HEK293 (cell line): Measurements from ENCODE around the gene NDUFB6.

ENCODE experiments used
- CTCF ChIA-PET: fragments of 350-600 bp; formaldehyde crosslinking; extraction: SDS; loops from one replicate; lab custom pipeline; 2021; ENCODE audit warnings: antibody characterized with exemption; lab: Yijun Ruan, JAX
- POLR2A ChIA-PET: fragments of 300-600 bp; formaldehyde crosslinking; extraction: SDS; loops from one replicate; lab custom pipeline; 2020; ENCODE audit warnings: antibody characterized with exemption, inconsistent platforms; lab: Yijun Ruan, JAX
- H3K27ac ChIP-seq: fragments of 200-500 bp; sonication (Bioruptor generic); 2 replicates; pipeline ENCODE4 v1.5.1; 2014; ENCODE audit warnings: low read depth, low read length, control low read depth, inconsistent platforms; ENCODE audit errors: extremely low read depth
- H3K36me3 ChIP-seq, 2 experiments: fragments of 200-500 bp in 1 of 2; sonication (Bioruptor generic) in 1 of 2; 1 replicate in 1 of 2; 2 replicates in 1 of 2; pipeline ENCODE4 v1.5.1; 2014 to 2017; ENCODE audit warnings: inconsistent platforms in 2 of 2, low read length in 2 of 2; ENCODE audit not compliant: control insufficient read depth in 2 of 2, insufficient read depth in 1 of 2
- H3K4me1 ChIP-seq: fragments of 200-500 bp; sonication (Bioruptor generic); 2 replicates; pipeline ENCODE4 v1.5.1; 2014; ENCODE audit warnings: mild to moderate bottlenecking, low read length, inconsistent platforms; ENCODE audit not compliant: control insufficient read depth, insufficient read depth
- H3K4me3 ChIP-seq: 2 replicates; pipeline ENCODE4 v1.5.1; 2011; ENCODE audit warnings: low read depth, mild to moderate bottlenecking, control low read depth, low read length, moderate library complexity
- H3K9me3 ChIP-seq: fragments of 200-500 bp; sonication (Bioruptor generic); 2 replicates; pipeline ENCODE4 v1.5.1; 2014; ENCODE audit warnings: low read depth, low read length, inconsistent platforms; ENCODE audit not compliant: control insufficient read depth, insufficient read depth
- FEZF1 ChIP-seq: fragments of 450-650 bp; formaldehyde crosslinking; IDR thresholded peaks from 2 replicates; pipeline ENCODE4 v1.5.1; 2016; ENCODE audit warnings: missing biosample characterization, missing genetic modification characterization
- GLI4 ChIP-seq: fragments of 450-650 bp; formaldehyde crosslinking; IDR thresholded peaks from 2 replicates; pipeline ENCODE4 v1.5.1; 2016; ENCODE audit warnings: missing biosample characterization, missing genetic modification characterization
- HOXC10 ChIP-seq: sonication (generic); formaldehyde crosslinking; IDR thresholded peaks from 2 replicates; pipeline ENCODE4 v1.8.1; 2023; ENCODE audit warnings: mild to moderate bottlenecking, missing genetic modification reagents
- KLF1 ChIP-seq: fragments of 450-650 bp; formaldehyde crosslinking; IDR thresholded peaks from 2 replicates; pipeline ENCODE4 v1.5.1; 2016; ENCODE audit warnings: missing biosample characterization, missing genetic modification characterization
- TRIM28 ChIP-seq: IDR thresholded peaks from 2 replicates; pipeline ENCODE4 v1.6.1; 2011; ENCODE audit warnings: low read length, control low read depth, borderline replicate concordance
- ZFHX2 ChIP-seq: fragments of 450-650 bp; formaldehyde crosslinking; conservative IDR thresholded peaks from 2 replicates; pipeline ENCODE4 v1.5.1; 2016; ENCODE audit warnings: missing biosample characterization, missing genetic modification characterization
- ZFP37 ChIP-seq: fragments of 450-650 bp; formaldehyde crosslinking; IDR thresholded peaks from 2 replicates; pipeline ENCODE4 v1.5.1; 2016; ENCODE audit warnings: missing biosample characterization, missing genetic modification characterization
- ZNF10 ChIP-seq: fragments of 450-650 bp; formaldehyde crosslinking; IDR thresholded peaks from 2 replicates; pipeline ENCODE4 v1.5.1; 2017; ENCODE audit warnings: missing biosample characterization, missing genetic modification characterization
- ZNF121 ChIP-seq: fragments of 450-650 bp; formaldehyde crosslinking; IDR thresholded peaks from 2 replicates; pipeline ENCODE4 v1.5.1; 2016; ENCODE audit warnings: missing biosample characterization, missing genetic modification characterization
- ZNF138 ChIP-seq: fragments of 450-650 bp; formaldehyde crosslinking; IDR thresholded peaks from 2 replicates; pipeline ENCODE4 v1.5.1; 2016; ENCODE audit warnings: missing biosample characterization, missing genetic modification characterization, borderline replicate concordance
- ZNF184 ChIP-seq: fragments of 450-650 bp; IDR thresholded peaks from 2 replicates; pipeline ENCODE4 v1.5.1; 2018; ENCODE audit warnings: missing biosample characterization, mild to moderate bottlenecking, missing genetic modification characterization
- ZNF239 ChIP-seq: fragments of 450-650 bp; formaldehyde crosslinking; IDR thresholded peaks from 2 replicates; pipeline ENCODE4 v1.5.1; 2016; ENCODE audit warnings: missing biosample characterization, missing genetic modification characterization
- ZNF404 ChIP-seq: fragments of 450-650 bp; formaldehyde crosslinking; IDR thresholded peaks from 2 replicates; pipeline ENCODE4 v1.5.1; 2017; ENCODE audit warnings: missing biosample characterization, missing genetic modification characterization
- ZNF426 ChIP-seq: fragments of 450-650 bp; formaldehyde crosslinking; IDR thresholded peaks from 2 replicates; pipeline ENCODE4 v1.5.1; 2017; ENCODE audit warnings: missing biosample characterization, missing genetic modification characterization, mild to moderate bottlenecking, inconsistent platforms, moderate library complexity
- ZNF544 ChIP-seq: fragments of 450-650 bp; formaldehyde crosslinking; IDR thresholded peaks from 2 replicates; pipeline ENCODE4 v1.5.0; 2017; ENCODE audit warnings: missing biosample characterization, missing genetic modification characterization
- ZNF621 ChIP-seq: fragments of 450-650 bp; formaldehyde crosslinking; IDR thresholded peaks from 2 replicates; pipeline ENCODE4 v1.5.1; 2017; ENCODE audit warnings: missing biosample characterization, missing genetic modification characterization
- ZNF654 ChIP-seq: fragments of 450-650 bp; formaldehyde crosslinking; IDR thresholded peaks from 2 replicates; pipeline ENCODE4 v1.5.1; 2016; ENCODE audit warnings: low read depth, missing biosample characterization, missing genetic modification characterization
- ZNF658 ChIP-seq: fragments of 450-650 bp; formaldehyde crosslinking; IDR thresholded peaks from 2 replicates; pipeline ENCODE4; 2016; ENCODE audit warnings: missing biosample characterization, missing genetic modification characterization
- ZNF670 ChIP-seq: fragments of 450-650 bp; formaldehyde crosslinking; IDR thresholded peaks from 2 replicates; pipeline ENCODE4 v1.5.1; 2016; ENCODE audit warnings: missing biosample characterization, missing genetic modification characterization, low read depth
- ZNF747 ChIP-seq: fragments of 450-650 bp; formaldehyde crosslinking; IDR thresholded peaks from 2 replicates; pipeline ENCODE4 v1.5.1; 2016; ENCODE audit warnings: missing biosample characterization, missing genetic modification characterization
- ZNF791 ChIP-seq: fragments of 450-650 bp; formaldehyde crosslinking; IDR thresholded peaks from 2 replicates; pipeline ENCODE4 v1.5.1; 2016; ENCODE audit warnings: missing biosample characterization, missing genetic modification characterization
- TF ChIP-seq, protein P1 (sequence below): fragments of 450-650 bp; formaldehyde crosslinking; IDR thresholded peaks from 2 replicates; pipeline ENCODE4 v1.5.1; 2016; ENCODE audit warnings: missing biosample characterization, missing genetic modification characterization
- TF ChIP-seq, protein P2 (sequence below): fragments of 450-650 bp; formaldehyde crosslinking; IDR thresholded peaks from 2 replicates; pipeline ENCODE4 v1.5.1; 2016; ENCODE audit warnings: missing biosample characterization, missing genetic modification characterization
- TF ChIP-seq, protein P3 (sequence below): fragments of 450-650 bp; formaldehyde crosslinking; IDR thresholded peaks from 2 replicates; pipeline ENCODE4 v1.5.1; 2017; ENCODE audit warnings: missing biosample characterization, missing genetic modification characterization
- TF ChIP-seq, protein P4 (sequence below): fragments of 450-650 bp; formaldehyde crosslinking; IDR thresholded peaks from 2 replicates; pipeline ENCODE4 v1.5.1; 2016; ENCODE audit warnings: missing biosample characterization, missing genetic modification characterization, borderline replicate concordance

The NDUFB6 gene

DNA sequence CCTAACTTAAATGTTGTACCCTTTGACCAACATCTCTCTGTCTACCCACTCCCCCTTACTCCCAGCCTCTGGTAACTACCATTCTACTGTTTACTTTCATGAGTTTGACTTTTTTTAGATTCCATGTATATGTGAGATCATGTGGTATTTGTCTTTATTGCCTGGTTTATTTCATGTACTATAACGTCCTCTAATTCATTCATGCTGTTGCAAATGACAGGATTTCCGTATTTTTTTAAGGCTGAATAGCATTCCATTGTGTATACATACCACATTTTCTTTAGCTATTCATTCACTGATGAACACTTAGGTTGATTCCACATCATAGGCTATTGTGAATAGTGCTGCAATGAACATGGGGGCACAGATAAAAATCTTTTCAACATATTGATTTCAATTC is 11.8 kb upstream of the NDUFB6 start (continued):
- TF ChIP-seq ZNF621 (no peak), ZNF426 (tag by site-specific recombination) (no peak), FEZF1 (no peak), ZNF670 (tag by site-specific recombination) (no peak), HOXC10 (CRISPR knock-in tag) (no peak), ZNF10 (tag by site-specific recombination) (no peak)

DNA sequence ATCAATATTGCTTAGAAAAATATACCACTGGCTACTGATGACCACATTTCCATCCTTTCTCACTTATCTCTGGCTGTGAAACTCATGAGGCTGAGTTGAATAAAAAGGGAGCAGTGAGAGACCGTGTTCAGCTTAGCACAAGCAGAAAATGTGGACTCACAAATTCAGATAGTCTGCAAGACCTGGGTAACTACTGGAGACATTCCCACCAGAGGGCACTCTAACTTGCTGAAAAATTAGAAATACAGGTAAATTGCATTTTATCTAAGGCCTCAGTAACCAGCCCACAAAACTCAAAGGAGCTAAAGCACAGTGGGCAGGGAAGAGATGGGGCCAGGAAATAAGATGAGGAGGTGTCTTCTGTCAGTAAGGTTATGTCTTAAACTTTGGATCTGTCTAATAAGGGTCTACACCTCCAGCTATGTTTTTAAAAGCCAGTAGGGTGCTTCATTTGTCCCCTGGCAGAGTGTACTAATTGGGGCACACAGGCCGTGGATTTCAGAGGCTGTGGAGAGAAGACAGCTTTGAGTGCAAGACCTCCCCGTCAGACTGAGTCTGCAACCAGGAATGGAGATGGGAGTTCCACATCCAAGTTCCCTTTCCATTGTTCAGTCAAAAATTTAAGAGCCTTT is 8.7 kb upstream of the NDUFB6 start:
- ChIA-PET POLR2A (interaction anchor here (0.6 kb wide), 1 partner anchor 63 kb away, joined by 6 read pairs; no protein-coding TSS in a partner anchor), CTCF (interaction anchor here (0.6 to 17.2 kb wide), 51 partner anchors 8 to 660 kb away, joined by 3 to 583 read pairs (median 4); partner anchors contain the start of genes ACO1, NDUFB6, RIGI and SMIM27)
- Histone ChIP-seq H3K9me3 (no peaks in the 10 kb centered on the region), H3K36me3 (no peaks in the 10 kb centered on the region), H3K27ac (no peak overlapping the region), H3K4me3 (no peak overlapping the region), H3K4me1 (no peaks in the 10 kb centered on the region; the same call in 1 of the 2 replicates)
- TF ChIP-seq, protein P1, sequence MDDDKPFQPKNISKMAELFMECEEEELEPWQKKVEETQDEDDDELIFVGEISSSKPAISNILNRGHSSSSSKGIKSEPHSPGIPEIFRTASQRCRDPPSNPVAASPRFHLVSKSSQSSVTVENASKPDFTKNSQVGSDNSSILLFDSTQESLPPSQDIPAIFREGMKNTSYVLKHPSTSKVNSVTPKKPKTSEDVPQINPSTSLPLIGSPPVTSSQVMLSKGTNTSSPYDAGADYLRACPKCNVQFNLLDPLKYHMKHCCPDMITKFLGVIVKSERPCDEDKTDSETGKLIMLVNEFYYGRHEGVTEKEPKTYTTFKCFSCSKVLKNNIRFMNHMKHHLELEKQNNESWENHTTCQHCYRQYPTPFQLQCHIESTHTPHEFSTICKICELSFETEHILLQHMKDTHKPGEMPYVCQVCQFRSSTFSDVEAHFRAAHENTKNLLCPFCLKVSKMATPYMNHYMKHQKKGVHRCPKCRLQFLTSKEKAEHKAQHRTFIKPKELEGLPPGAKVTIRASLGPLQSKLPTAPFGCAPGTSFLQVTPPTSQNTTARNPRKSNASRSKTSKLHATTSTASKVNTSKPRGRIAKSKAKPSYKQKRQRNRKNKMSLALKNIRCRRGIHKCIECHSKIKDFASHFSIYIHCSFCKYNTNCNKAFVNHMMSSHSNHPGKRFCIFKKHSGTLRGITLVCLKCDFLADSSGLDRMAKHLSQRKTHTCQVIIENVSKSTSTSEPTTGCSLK (tag by site-specific recombination), result no peak
- TF ChIP-seq ZFP37 (tag by site-specific recombination) (no peak), ZNF658 (tag by site-specific recombination) (no peak), ZNF654 (tag by site-specific recombination) (peak; percentile 38; the same call in 1 of the 2 replicates), ZFHX2 (tag by site-specific recombination) (no peak), ZNF184 (tag by site-specific recombination) (no peak)
- TF ChIP-seq, protein P2, sequence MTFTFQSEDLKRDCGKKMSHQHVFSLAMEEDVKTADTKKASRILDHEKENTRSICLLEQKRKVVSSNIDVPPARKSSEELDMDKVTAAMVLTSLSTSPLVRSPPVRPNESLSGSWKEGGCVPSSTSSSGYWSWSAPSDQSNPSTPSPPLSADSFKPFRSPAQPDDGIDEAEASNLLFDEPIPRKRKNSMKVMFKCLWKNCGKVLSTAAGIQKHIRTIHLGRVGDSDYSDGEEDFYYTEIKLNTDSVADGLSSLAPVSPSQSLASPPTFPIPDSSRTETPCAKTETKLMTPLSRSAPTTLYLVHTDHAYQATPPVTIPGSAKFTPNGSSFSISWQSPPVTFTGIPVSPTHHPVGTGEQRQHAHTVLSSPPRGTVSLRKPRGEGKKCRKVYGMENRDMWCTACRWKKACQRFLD (tag by site-specific recombination), result no peak

DNA sequence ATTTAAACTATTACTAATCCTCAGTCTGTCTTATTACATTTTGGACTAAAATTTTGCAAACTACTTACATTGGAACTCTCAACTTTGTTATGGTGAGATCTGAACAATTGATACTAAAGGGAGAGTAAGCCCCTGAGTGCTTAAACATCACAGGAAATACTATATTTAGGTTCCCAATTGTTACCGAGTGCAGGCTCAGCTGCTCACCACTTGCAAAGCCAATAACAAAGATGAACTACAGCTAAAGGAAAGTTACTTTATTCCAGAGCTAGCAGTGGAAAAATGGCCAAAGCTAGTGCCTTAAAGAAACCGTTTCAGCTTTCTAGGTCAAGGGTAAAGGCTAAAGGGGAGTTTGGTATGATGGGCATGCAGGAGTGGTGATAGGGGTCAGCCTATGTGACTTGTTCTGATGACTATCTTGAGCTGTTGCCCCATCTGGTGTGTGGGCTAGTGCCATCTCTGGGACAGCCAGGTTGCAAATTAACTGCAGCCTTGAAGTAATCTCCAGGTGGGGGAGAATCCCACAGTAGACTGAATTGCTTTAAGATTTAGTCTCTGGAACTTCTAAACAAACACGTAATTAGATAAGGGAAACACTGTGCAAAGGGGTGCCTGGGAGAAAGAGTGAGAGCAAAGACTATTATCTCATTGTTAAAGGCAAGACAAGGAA is 7.8 kb upstream of the NDUFB6 start:
- Histone ChIP-seq H3K9me3 (no peaks in the 10 kb centered on the region), H3K27ac (no peak overlapping the region), H3K36me3 (no peaks in the 10 kb centered on the region), H3K4me1 (no peaks in the 10 kb centered on the region; the same call in 1 of the 2 replicates), H3K4me3 (no peak overlapping the region)
- ChIA-PET CTCF (interaction anchor here (0.5 to 17.2 kb wide), 53 partner anchors 8 to 661 kb away, joined by 3 to 583 read pairs (median 4); partner anchors contain the start of genes ACO1, DNAJA1, NDUFB6 and RIGI), POLR2A (interaction anchor here (0.6 to 2.0 kb wide), 2 partner anchors 64 to 202 kb away, joined by 6 to 9 read pairs; no protein-coding TSS in a partner anchor)
- no peak for TF ChIP-seq ZNF239 (tag by site-specific recombination)
- no peak for TF ChIP-seq ZFHX2 (tag by site-specific recombination)
- TF ChIP-seq ZNF426 (tag by site-specific recombination), result no peak
- TF ChIP-seq, protein P3, sequence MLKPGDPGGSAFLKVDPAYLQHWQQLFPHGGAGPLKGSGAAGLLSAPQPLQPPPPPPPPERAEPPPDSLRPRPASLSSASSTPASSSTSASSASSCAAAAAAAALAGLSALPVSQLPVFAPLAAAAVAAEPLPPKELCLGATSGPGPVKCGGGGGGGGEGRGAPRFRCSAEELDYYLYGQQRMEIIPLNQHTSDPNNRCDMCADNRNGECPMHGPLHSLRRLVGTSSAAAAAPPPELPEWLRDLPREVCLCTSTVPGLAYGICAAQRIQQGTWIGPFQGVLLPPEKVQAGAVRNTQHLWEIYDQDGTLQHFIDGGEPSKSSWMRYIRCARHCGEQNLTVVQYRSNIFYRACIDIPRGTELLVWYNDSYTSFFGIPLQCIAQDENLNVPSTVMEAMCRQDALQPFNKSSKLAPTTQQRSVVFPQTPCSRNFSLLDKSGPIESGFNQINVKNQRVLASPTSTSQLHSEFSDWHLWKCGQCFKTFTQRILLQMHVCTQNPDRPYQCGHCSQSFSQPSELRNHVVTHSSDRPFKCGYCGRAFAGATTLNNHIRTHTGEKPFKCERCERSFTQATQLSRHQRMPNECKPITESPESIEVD, result no peak
- TF ChIP-seq KLF1 (tag by site-specific recombination), result no peak
- no peak for TF ChIP-seq TRIM28
- TF ChIP-seq ZNF121 (tag by site-specific recombination), result no peak
- no peak for TF ChIP-seq GLI4 (tag by site-specific recombination)
- TF ChIP-seq ZNF791, result no peak
- TF ChIP-seq ZNF670 (tag by site-specific recombination), result no peak
- no peak for TF ChIP-seq ZNF404
- TF ChIP-seq, protein P4, sequence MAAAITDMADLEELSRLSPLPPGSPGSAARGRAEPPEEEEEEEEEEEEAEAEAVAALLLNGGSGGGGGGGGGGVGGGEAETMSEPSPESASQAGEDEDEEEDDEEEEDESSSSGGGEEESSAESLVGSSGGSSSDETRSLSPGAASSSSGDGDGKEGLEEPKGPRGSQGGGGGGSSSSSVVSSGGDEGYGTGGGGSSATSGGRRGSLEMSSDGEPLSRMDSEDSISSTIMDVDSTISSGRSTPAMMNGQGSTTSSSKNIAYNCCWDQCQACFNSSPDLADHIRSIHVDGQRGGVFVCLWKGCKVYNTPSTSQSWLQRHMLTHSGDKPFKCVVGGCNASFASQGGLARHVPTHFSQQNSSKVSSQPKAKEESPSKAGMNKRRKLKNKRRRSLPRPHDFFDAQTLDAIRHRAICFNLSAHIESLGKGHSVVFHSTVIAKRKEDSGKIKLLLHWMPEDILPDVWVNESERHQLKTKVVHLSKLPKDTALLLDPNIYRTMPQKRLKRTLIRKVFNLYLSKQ, result no peak
- no peak for TF ChIP-seq ZNF138
- TF ChIP-seq ZNF747 (tag by site-specific recombination), result no peak
- no peak for TF ChIP-seq ZNF544 (tag by site-specific recombination)
